Coronary artery (tissue), 2 donors: Measurements from ENCODE around the gene SGCG.

Experiments used
- DNase-seq: peaks from one replicate; pipeline ENCODE4 v3.0.0-alpha.2; 2017; ENCODE audit warnings: low spot score
- H3K27ac ChIP-seq, 2 donors: fragments of 200-600 bp; sonication (generic); one replicate each; pipeline ENCODE4 v1.5.1; 2016 to 2019
- H3K4me3 ChIP-seq: fragments of 200-600 bp; sonication (generic); 2 replicates; pipeline ENCODE4 v1.5.1; 2016; ENCODE audit warnings: mild to moderate bottlenecking, moderate library complexity
- CTCF ChIP-seq: fragments of 200-600 bp; sonication (generic); IDR thresholded peaks from one replicate; pipeline ENCODE4 v1.5.1; 2019; ENCODE audit warnings: antibody characterized with exemption

Gene SGCG

GRCh38 chr13:23267571-23267970 lies 86.8 kb downstream of the SGCG start:
- no peak overlapping the region for H3K27ac ChIP-seq
- DNase-seq, result no peak
- H3K4me3 ChIP-seq, result no peak overlapping the region
- TF ChIP-seq CTCF, result no peak

GRCh38 chr13:23268441-23268840 lies 87.7 kb downstream of the SGCG start:
- no peak for DNase-seq
- no peak overlapping the region for H3K27ac ChIP-seq
- TF ChIP-seq CTCF, result no peak
- no peak overlapping the region for H3K4me3 ChIP-seq

GRCh38 chr13:23271331-23271730 lies 90.6 kb downstream of the SGCG start:
- TF ChIP-seq CTCF, result no peak
- Histone ChIP-seq H3K27ac (no peak overlapping the region), H3K4me3 (no peak overlapping the region)
- DNase-seq, result no peak

GRCh38 chr13:23273498-23273897 lies 92.7 kb downstream of the SGCG start:
- TF ChIP-seq CTCF, result no peak
- no peak overlapping the region for H3K4me3 ChIP-seq
- DNase-seq, result no peak
- H3K27ac ChIP-seq, result no peak overlapping the region

GRCh38 chr13:23279321-23279720 lies 98.5 kb downstream of the SGCG start:
- DNase-seq, result no peak
- Histone ChIP-seq H3K4me3 (no peak overlapping the region), H3K27ac (no peak overlapping the region)
- TF ChIP-seq CTCF, result no peak

GRCh38 chr13:23288564-23288963 lies 107.8 kb downstream of the SGCG start:
- DNase-seq, result no peak
- no peak for TF ChIP-seq CTCF
- H3K4me3 ChIP-seq, result peak overlapping the region; percentile 23
- H3K27ac ChIP-seq, result peak overlapping the region in 1 of 2 donors; percentile 68

- TF ChIP-seq CTCF, result no peak
- Histone ChIP-seq H3K4me3 (peak overlapping the region; percentile 23), H3K27ac (peak overlapping the region in 1 of 2 donors; percentile 68)
- no peak for DNase-seq
Measured at GRCh38 chr13:23288995-23289394, 108.2 kb downstream of the SGCG start.
